ENCODE data around the gene SERGEF. TPM values are rescaled to one million over a fixed set of nuclear protein-coding genes. Genes with fewer than 3 reads are reported as not detected.

Gene SERGEF
- total and polyA plus RNA-seq, 7 donors = 24.0 to 50.4 (median 30.7) TPM

DNA sequence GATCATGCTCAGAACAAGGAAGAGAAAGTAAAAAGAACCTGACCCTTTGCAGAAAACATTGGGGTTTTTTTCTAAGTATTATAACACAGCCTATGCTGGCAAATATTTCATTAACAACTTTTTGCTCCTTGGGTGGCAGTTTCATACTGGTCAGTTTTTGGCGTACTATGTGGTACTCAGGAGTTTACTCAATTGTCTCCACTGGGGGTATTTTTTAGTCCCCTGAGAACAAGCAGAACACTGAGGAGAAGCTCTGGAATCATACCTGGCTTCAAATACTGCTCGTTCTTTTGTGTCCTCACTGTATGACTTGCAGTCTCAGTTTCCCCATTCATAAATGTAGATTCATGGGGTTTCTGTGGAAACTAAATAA is 90.4 kb downstream of the SERGEF start:
- H3K4me1 ChIP-seq = peaks cover 0 to 7% (median 0%) of the 10 kb centered on the region in 4 donors
- TF ChIP-seq POLR2AphosphoS5 (IDR thresholded peaks at IDR 0.05) = no peak
- no peak for TF ChIP-seq POLR2A (IDR thresholded peaks at IDR 0.05)
- TF ChIP-seq, protein P1, sequence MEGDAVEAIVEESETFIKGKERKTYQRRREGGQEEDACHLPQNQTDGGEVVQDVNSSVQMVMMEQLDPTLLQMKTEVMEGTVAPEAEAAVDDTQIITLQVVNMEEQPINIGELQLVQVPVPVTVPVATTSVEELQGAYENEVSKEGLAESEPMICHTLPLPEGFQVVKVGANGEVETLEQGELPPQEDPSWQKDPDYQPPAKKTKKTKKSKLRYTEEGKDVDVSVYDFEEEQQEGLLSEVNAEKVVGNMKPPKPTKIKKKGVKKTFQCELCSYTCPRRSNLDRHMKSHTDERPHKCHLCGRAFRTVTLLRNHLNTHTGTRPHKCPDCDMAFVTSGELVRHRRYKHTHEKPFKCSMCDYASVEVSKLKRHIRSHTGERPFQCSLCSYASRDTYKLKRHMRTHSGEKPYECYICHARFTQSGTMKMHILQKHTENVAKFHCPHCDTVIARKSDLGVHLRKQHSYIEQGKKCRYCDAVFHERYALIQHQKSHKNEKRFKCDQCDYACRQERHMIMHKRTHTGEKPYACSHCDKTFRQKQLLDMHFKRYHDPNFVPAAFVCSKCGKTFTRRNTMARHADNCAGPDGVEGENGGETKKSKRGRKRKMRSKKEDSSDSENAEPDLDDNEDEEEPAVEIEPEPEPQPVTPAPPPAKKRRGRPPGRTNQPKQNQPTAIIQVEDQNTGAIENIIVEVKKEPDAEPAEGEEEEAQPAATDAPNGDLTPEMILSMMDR (IDR thresholded peaks at IDR 0.05) = no peak
- TF ChIP-seq EP300 (IDR thresholded peaks at IDR 0.05) = no peak
- H3K27me3 ChIP-seq = no peaks in the 10 kb centered on the region
- intact Hi-C loops (cut with DNase I) = no loop called here
- DNase-seq = no peak
- H3K4me3 ChIP-seq = no peak overlapping the region
- H3K36me3 ChIP-seq = peaks cover 0 to 16% (median 0%) of the 10 kb centered on the region in 4 donors
- H3K9me3 ChIP-seq = no peaks in the 10 kb centered on the region
- H3K27ac ChIP-seq = no peak overlapping the region
- WGBS, 2 donors = 22 to 26% methylated on average over 2 of the region's 2 CpGs

DNA sequence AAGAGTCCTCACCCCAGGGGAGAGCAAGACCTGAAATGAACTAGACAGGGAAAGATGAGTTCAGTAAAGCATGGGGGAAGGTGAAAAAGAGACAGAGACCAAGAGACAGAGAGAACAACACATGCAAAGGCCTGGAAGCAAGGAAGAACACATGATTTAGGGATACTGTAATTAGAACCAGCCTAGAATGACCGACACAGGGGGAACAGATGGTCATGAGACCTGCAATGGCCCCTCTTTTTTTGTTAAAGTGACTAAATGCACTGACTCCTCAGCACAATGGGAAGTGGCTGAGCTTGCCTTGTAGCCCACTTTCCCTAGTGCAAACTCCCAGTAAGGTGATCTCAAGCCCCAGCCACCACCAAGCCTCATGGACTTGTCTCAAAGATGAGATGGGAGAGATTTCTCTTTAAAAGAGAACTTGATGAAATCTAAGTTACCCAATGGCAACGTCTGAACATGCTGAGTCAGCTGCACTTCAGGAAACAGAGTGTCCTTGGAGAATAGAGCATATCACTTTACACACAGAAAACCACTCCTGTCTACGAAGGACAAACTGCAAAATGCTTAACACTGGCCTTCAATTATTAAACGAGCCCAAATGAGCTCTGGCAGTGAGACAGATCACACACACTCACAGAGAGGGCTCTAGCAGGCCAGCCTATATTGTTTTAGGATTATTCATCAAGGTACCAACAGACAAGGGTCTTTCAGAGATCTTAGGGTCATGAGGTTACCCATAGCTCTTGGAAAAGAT is 91.0 kb downstream of the SERGEF start:
- intact Hi-C loops (cut with DNase I) = no loop called here
- Histone ChIP-seq H3K9me3 (no peaks in the 10 kb centered on the region), H3K27ac (no peak overlapping the region), H3K36me3 (peaks cover 0 to 21% (median 0%) of the 10 kb centered on the region in 4 donors), H3K27me3 (no peaks in the 10 kb centered on the region), H3K4me3 (no peak overlapping the region), H3K4me1 (peaks cover 0 to 7% (median 0%) of the 10 kb centered on the region in 4 donors)
- no peak for TF ChIP-seq EP300 (IDR thresholded peaks at IDR 0.05)
- TF ChIP-seq POLR2A (IDR thresholded peaks at IDR 0.05) = no peak
- TF ChIP-seq, protein P1 (IDR thresholded peaks at IDR 0.05) = no peak
- TF ChIP-seq POLR2AphosphoS5 (IDR thresholded peaks at IDR 0.05) = no peak
- WGBS, 2 donors = 47 to 52% methylated on average over 4 of the region's 4 CpGs
- no peak for DNase-seq

DNA sequence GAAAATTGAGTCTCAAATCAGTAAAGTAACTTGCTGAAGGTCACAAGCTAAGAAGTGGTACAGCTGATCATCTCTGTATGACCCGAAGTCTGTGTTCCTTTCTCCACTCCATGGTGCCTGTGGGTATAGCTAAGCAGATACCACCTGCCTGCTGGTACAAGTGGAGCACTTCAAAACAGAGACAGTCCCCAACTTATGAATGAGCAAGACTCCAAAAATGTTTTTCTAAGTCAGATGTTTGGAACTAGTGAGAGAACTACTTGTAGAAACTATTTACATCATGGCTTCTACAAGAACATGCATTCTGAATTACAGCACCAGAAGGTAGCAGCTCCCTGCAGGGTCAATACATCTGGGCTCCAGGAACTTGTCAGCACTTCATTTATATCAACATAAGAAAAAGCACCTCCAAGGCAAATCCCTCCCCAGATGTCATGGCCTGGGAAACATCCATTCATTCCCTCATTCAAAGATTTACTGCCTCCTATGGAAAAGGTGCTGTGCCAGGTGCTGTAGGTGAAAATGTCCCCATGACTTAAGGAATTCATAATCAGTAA is 94.7 kb downstream of the SERGEF start:
- H3K4me1 ChIP-seq = peaks cover 0 to under 1% (median 0%) of the 10 kb centered on the region in 4 donors
- H3K36me3 ChIP-seq = peaks cover 0 to 24% (median 0%) of the 10 kb centered on the region in 4 donors
- H3K4me3 ChIP-seq = no peak overlapping the region
- H3K27ac ChIP-seq = no peak overlapping the region
- no peaks in the 10 kb centered on the region for H3K27me3 ChIP-seq
- WGBS, 2 donors = 95% methylated on average over 1 of the region's 1 CpG
- no peak for DNase-seq
- intact Hi-C loops (cut with DNase I) = no loop called here
- no peak for TF ChIP-seq POLR2A (IDR thresholded peaks at IDR 0.05)
- TF ChIP-seq POLR2AphosphoS5 (IDR thresholded peaks at IDR 0.05) = no peak
- no peak for TF ChIP-seq EP300 (IDR thresholded peaks at IDR 0.05)
- TF ChIP-seq, protein P1 (IDR thresholded peaks at IDR 0.05) = no peak
- no peaks in the 10 kb centered on the region for H3K9me3 ChIP-seq

DNA sequence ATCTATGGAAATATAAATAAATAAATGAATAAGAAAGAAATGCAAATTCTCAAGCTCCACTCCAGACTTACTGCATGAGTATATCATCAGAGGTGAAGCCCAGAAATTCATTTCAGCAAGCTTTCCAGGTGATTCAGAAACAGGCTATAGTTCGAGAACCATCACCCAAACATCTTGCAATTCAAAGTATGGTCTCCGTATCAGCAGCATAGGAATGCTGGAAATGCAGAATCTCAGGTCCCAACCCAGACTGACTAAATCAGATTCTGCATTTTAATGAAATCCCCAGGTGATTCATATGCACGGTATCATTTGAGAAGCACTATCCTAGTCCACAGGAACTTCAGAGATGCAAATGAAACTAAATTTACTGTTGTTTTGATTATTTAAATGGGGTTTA is 95.3 kb downstream of the SERGEF start:
- H3K27ac ChIP-seq = no peak overlapping the region
- no peak overlapping the region for H3K4me3 ChIP-seq
- TF ChIP-seq POLR2A (IDR thresholded peaks at IDR 0.05) = no peak
- H3K4me1 ChIP-seq = no peaks in the 10 kb centered on the region
- no peaks in the 10 kb centered on the region for H3K9me3 ChIP-seq
- intact Hi-C loops (cut with DNase I) = no loop called here
- H3K27me3 ChIP-seq = no peaks in the 10 kb centered on the region
- no peak for DNase-seq
- peaks cover 0 to 24% (median 0%) of the 10 kb centered on the region in 4 donors for H3K36me3 ChIP-seq
- 92 to 96% methylated on average over 3 of the region's 3 CpGs for WGBS, 2 donors

DNA sequence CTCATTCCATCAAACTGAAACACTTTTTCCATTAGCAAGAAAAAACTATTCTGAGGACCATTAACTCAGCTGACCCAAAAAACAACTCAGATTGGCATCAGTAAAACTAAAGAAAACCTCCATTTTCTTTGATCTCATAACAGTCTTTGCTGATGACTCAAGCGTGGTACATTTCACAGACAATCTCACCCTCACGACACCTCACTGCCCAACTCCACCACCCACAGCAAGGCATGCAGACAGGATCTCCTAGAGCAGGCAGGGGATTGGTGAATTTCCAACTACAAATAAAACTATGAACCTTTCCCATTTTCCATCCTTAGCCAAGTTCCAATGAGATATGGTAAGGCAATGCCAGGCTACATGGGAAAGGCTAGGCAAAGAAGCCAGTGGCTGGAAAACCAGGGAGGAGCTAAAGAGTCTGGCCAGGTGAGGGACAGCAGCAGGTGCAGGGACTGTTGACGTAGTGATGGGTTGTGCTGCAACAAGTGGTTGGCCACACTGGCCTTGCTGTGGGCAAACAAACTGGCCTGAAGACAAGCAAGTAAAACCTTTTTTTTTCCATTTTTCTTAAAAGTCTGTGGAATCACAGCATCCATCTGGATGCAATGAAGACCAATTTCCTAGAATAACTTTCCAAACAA is 97.2 kb downstream of the SERGEF start:
- 90 to 97% methylated on average over 3 of the region's 3 CpGs for WGBS, 2 donors
- H3K27me3 ChIP-seq = no peaks in the 10 kb centered on the region
- H3K36me3 ChIP-seq = peaks cover 0 to 24% (median 0%) of the 10 kb centered on the region in 4 donors
- DNase-seq = no peak
- H3K9me3 ChIP-seq = no peaks in the 10 kb centered on the region
- intact Hi-C loops (cut with DNase I) = no loop called here
- no peak for TF ChIP-seq EP300 (IDR thresholded peaks at IDR 0.05)
- TF ChIP-seq, protein P1 (IDR thresholded peaks at IDR 0.05) = no peak
- no peak for TF ChIP-seq POLR2A (IDR thresholded peaks at IDR 0.05)
- TF ChIP-seq POLR2AphosphoS5 (IDR thresholded peaks at IDR 0.05) = no peak
- no peak overlapping the region for H3K4me3 ChIP-seq
- no peaks in the 10 kb centered on the region for H3K4me1 ChIP-seq
- H3K27ac ChIP-seq = no peak overlapping the region
